Erythroblast (primary cell): ENCODE data around the gene TC2N.

Experiments
- GATA1 ChIP-seq: IDR thresholded peaks from 2 replicates; pipeline ENCODE4 v1.6.1; 2011; ENCODE audit warnings: low read depth, mild to moderate bottlenecking, control low read depth, low read length, moderate library complexity
- POLR2A ChIP-seq: IDR thresholded peaks from 2 replicates; pipeline ENCODE4 v1.6.1; 2011; ENCODE audit warnings: mild to moderate bottlenecking, low read length

- TF ChIP-seq POLR2A (no peak), GATA1 (no peak)
Observed at GRCh38 chr14:91903070-91903469, 35.7 kb upstream of the TC2N start.
